Keratinocyte (primary cell): ENCODE results near the gene BMF. TPM values are rescaled to one million over a fixed set of nuclear protein-coding genes. Genes with fewer than 3 reads are reported as not detected.

Experiments used
- DNase-seq: peaks from one replicate; pipeline ENCODE4 v3.0.0-alpha.2; 2011; ENCODE audit warnings: low read depth, missing footprints, low spot score
- FAIRE-seq: peaks from 2 replicates; lab custom pipeline; 2011; peaks lifted over from hg19 to GRCh38; lab: Jason Lieb, UNC
- H2AFZ ChIP-seq: 2 replicates; pipeline ENCODE4 v1.6.0; 2012; ENCODE audit warnings: low read length, control low read depth, inconsistent platforms; ENCODE audit not compliant: control insufficient read depth
- H3K27ac ChIP-seq: 2 replicates; pipeline ENCODE4 v1.5.1; 2011; ENCODE audit warnings: low read length; ENCODE audit not compliant: control insufficient read depth, insufficient read depth
- H3K27me3 ChIP-seq: 3 replicates; pipeline ENCODE4 v1.6.0; 2011; ENCODE audit warnings: low read length; ENCODE audit not compliant: control insufficient read depth, insufficient read depth; ENCODE audit errors: extremely low read depth
- H3K36me3 ChIP-seq, 2 experiments: 2 replicates in 1 of 2; 3 replicates in 1 of 2; pipeline ENCODE4 v1.5.1; 2011; ENCODE audit warnings: low read length in 2 of 2, mild to moderate bottlenecking in 1 of 2; ENCODE audit not compliant: control insufficient read depth in 2 of 2, insufficient read depth in 2 of 2; ENCODE audit errors: extremely low read depth in 1 of 2
- H3K4me1 ChIP-seq: 3 replicates; pipeline ENCODE4 v1.5.1; 2011; ENCODE audit warnings: low read length; ENCODE audit not compliant: control insufficient read depth, insufficient read depth; ENCODE audit errors: extremely low read depth
- H3K4me2 ChIP-seq: 3 replicates; pipeline ENCODE4 v1.6.0; 2011; ENCODE audit warnings: low read depth, low read length; ENCODE audit not compliant: control insufficient read depth, insufficient read depth; ENCODE audit errors: extremely low read depth
- H3K4me3 ChIP-seq, 3 experiments: fragments of 200-600 bp in 1 of 3; sonication (generic) in 1 of 3; 2 replicates in 2 of 3; 3 replicates in 1 of 3; pipeline ENCODE4 v1.5.1; 2011 to 2016; ENCODE audit warnings: low read length in 3 of 3, mild to moderate bottlenecking in 3 of 3, control low read depth in 2 of 3, inconsistent platforms in 1 of 3, low read depth in 1 of 3, mixed read lengths in 1 of 3, mixed run types in 1 of 3, moderate library complexity in 1 of 3; ENCODE audit not compliant: control insufficient read depth in 2 of 3, insufficient read depth in 2 of 3; ENCODE audit errors: extremely low read depth in 1 of 3
- H3K79me2 ChIP-seq: 2 replicates; pipeline ENCODE4 v1.6.0; 2012; ENCODE audit warnings: low read length; ENCODE audit not compliant: control insufficient read depth, insufficient read depth
- H3K9ac ChIP-seq: 3 replicates; pipeline ENCODE4 v1.6.0; 2011; ENCODE audit warnings: low read length; ENCODE audit not compliant: control insufficient read depth, insufficient read depth; ENCODE audit errors: extremely low read depth
- H3K9me1 ChIP-seq: 3 replicates; pipeline ENCODE4 v1.6.0; 2011; ENCODE audit warnings: low read length; ENCODE audit not compliant: control insufficient read depth, insufficient read depth; ENCODE audit errors: extremely low read depth
- H3K9me3 ChIP-seq: 2 replicates; pipeline ENCODE4 v1.5.1; 2012; ENCODE audit warnings: low read depth, low read length; ENCODE audit not compliant: control insufficient read depth
- H4K20me1 ChIP-seq: 3 replicates; pipeline ENCODE4 v1.6.0; 2011; ENCODE audit warnings: low read length; ENCODE audit not compliant: control insufficient read depth, insufficient read depth; ENCODE audit errors: extremely low read depth
- CTCF ChIP-seq, 3 experiments: IDR thresholded peaks in 1 of 3; conservative IDR thresholded peaks in 1 of 3; optimal IDR thresholded peaks in 1 of 3; 2 replicates in 2 of 3; 3 replicates in 1 of 3; pipeline versions ENCODE3 to v1.5.1; 2011; ENCODE audit warnings: low read length in 3 of 3, mild to moderate bottlenecking in 3 of 3, moderate library complexity in 2 of 3, control low read depth in 1 of 3, inconsistent platforms in 1 of 3; ENCODE audit not compliant: insufficient read depth in 2 of 3; ENCODE audit errors: extremely low read depth in 1 of 3
- EZH2 ChIP-seq: IDR thresholded peaks from one replicate; pipeline ENCODE4 v1.6.1; 2012; ENCODE audit warnings: inconsistent platforms, mild to moderate bottlenecking, low read length, moderate library complexity
- dilution Hi-C: fragments of 300-500 bp; cut with MboI; formaldehyde crosslinking; loops from one replicate; pipeline ENCODE4 v1.7.0; 2020; ENCODE audit warnings: low sequenced_read_pairs; ENCODE audit not compliant: extremely low pct_ligation_motif_present
- polyA plus RNA-seq, 5 experiments: library from polyadenylated mRNA; depleted of rRNA in 3 of 5; stranded (reverse) in 3 of 5; stranded (forward) in 1 of 5; unstranded in 1 of 5; fragments of >200 nt; gene quantifications; 1 replicate in 1 of 5; 2 replicates in 3 of 5; 3 replicates in 1 of 5; pipeline versions ENCODE4 v1.2.1 to v1.2.3, GENCODE V29; 2011 to 2012; ENCODE audit warnings: missing spikeins in 2 of 5, low read depth in 1 of 5, low replicate concordance in 1 of 5

Gene BMF
- polyA plus RNA-seq, 1 donor (not counting 4 experiments of a cell fraction or from before 2014, with no cell fraction given) = 0.13 TPM

- FAIRE-seq (no peak), DNase-seq (no peak)
- Histone ChIP-seq H3K4me2 (peak overlapping the region; percentile 20), H3K4me3 (no peak overlapping the region), H2AFZ (peak overlapping the region; percentile 10), H3K4me1 (peaks cover 8% of the 10 kb centered on the region), H3K9ac (no peak overlapping the region), H4K20me1 (no peaks in the 10 kb centered on the region), H3K79me2 (no peaks in the 10 kb centered on the region), H3K27me3 (peaks cover 7% of the 10 kb centered on the region), H3K9me1 (no peaks in the 10 kb centered on the region), H3K36me3 (no peaks in the 10 kb centered on the region), H3K9me3 (no peaks in the 10 kb centered on the region), H3K27ac (no peak overlapping the region)
- TF ChIP-seq CTCF (optimal IDR thresholded peaks at IDR 0.05 in 1 of 3, IDR thresholded peaks at IDR 0.05 in 1 of 3, conservative IDR thresholded peaks at IDR 0.05 in 1 of 3; ENCODE audit: extremely low read depth in 1 of 3, insufficient read depth in 2 of 3, low read length in 3 of 3) = no peak
- no peak for TF ChIP-seq EZH2
- dilution Hi-C loops = no loop called here
Observed at GRCh38 chr15:40092979-40093869, 15.5 kb downstream of the BMF start.

GRCh38 chr15:40092256-40092978, 16.3 kb downstream of the BMF start:
- peaks cover 8% of the 10 kb centered on the region for H3K4me1 ChIP-seq
- no peaks in the 10 kb centered on the region for H3K36me3 ChIP-seq
- no peak for TF ChIP-seq CTCF (optimal IDR thresholded peaks at IDR 0.05 in 1 of 3, IDR thresholded peaks at IDR 0.05 in 1 of 3, conservative IDR thresholded peaks at IDR 0.05 in 1 of 3; ENCODE audit: extremely low read depth in 1 of 3, insufficient read depth in 2 of 3, low read length in 3 of 3)
- TF ChIP-seq EZH2 = no peak
- no peak overlapping the region for H3K9ac ChIP-seq
- H2AFZ ChIP-seq = no peak overlapping the region
- no peaks in the 10 kb centered on the region for H3K79me2 ChIP-seq
- H3K27ac ChIP-seq = no peak overlapping the region
- H3K27me3 ChIP-seq = peaks cover 2% of the 10 kb centered on the region
- H4K20me1 ChIP-seq = no peaks in the 10 kb centered on the region
- no peak overlapping the region for H3K4me2 ChIP-seq
- H3K9me1 ChIP-seq = no peaks in the 10 kb centered on the region
- FAIRE-seq (no peak), DNase-seq (no peak)
- no peak overlapping the region for H3K4me3 ChIP-seq
- H3K9me3 ChIP-seq = no peaks in the 10 kb centered on the region
- dilution Hi-C loops = no loop called here
